HuH-7 (cell line): ENCODE data around the gene UPF1.

Experiments used
- DNase-seq: peaks from one replicate; pipeline ENCODE4 v3.0.0; 2011; ENCODE audit warnings: low spot score

The UPF1 gene

GRCh38 chr19:18840288-18841267 lies 8.8 kb downstream of the UPF1 start:
- no peak for DNase-seq

- no peak for DNase-seq
Measured at GRCh38 chr19:18841400-18841799, 9.6 kb downstream of the UPF1 start.

GRCh38 chr19:18842166-18842565 lies 10.4 kb downstream of the UPF1 start:
- DNase-seq: no peak

GRCh38 chr19:18843960-18844359 lies 12.2 kb downstream of the UPF1 start:
- no peak for DNase-seq

GRCh38 chr19:18844806-18845329 lies 13.1 kb downstream of the UPF1 start:
- no peak for DNase-seq

- no peak for DNase-seq
Measured at GRCh38 chr19:18845961-18846360, 14.2 kb downstream of the UPF1 start.

- DNase-seq: peak; percentile 96
Measured at GRCh38 chr19:18846862-18847548, 15.2 kb downstream of the UPF1 start.

- DNase-seq: no peak
Measured at GRCh38 chr19:18847549-18848463, 16.0 kb downstream of the UPF1 start.

GRCh38 chr19:18848878-18849661 lies 17.3 kb downstream of the UPF1 start:
- DNase-seq: no peak

- no peak for DNase-seq
Measured at GRCh38 chr19:18849838-18850400, 18.2 kb downstream of the UPF1 start.

GRCh38 chr19:18850471-18851375 lies 19.0 kb downstream of the UPF1 start:
- no peak for DNase-seq

GRCh38 chr19:18851673-18852325 lies 20.0 kb downstream of the UPF1 start:
- no peak for DNase-seq

- DNase-seq: no peak
Measured at GRCh38 chr19:18852648-18853047, 20.9 kb downstream of the UPF1 start.

GRCh38 chr19:18853755-18854427 lies 22.1 kb downstream of the UPF1 start:
- DNase-seq: no peak

GRCh38 chr19:18854982-18855381 lies 23.2 kb downstream of the UPF1 start:
- DNase-seq: no peak

- no peak for DNase-seq
Measured at GRCh38 chr19:18855647-18856384, 24.1 kb downstream of the UPF1 start.

- DNase-seq: peak; percentile 92
Measured at GRCh38 chr19:18856385-18857126, 24.8 kb downstream of the UPF1 start.
